ENCODE measurements around the gene C6orf132. TPM values are rescaled to one million over a fixed set of nuclear protein-coding genes. Genes with fewer than 3 reads are reported as not detected.

C6orf132 gene
- total and polyA plus RNA-seq, 2 of the 4 experiments (the other 2 are of a cell fraction) = 0.72 to 1.7 TPM

- no peak for TF ChIP-seq SMC3 (IDR thresholded peaks at IDR 0.05; ENCODE audit: low read depth, low read length)
These were observed 21.2 kb downstream of the C6orf132 start (continued) for GRCh38 chr6:42120895-42121865.

- ATAC-seq (ENCODE audit: low read depth) = peak; percentile 79
These were observed 24.0 kb downstream of the C6orf132 start for GRCh38 chr6:42118162-42119001.

More at GRCh38 chr6:42118162-42119001, 24.0 kb downstream of the C6orf132 start:
- Histone ChIP-seq H3K23ac (ENCODE audit: low read depth, low read length) (no peak overlapping the region), H3K14ac (replicated peaks; ENCODE audit: low read depth, low read length) (no peak overlapping the region), H2BK20ac (ENCODE audit: low read depth, low read length) (no peak overlapping the region), H3K18ac (ENCODE audit: low read depth, low read length) (peak overlapping the region; percentile 7; the same call in 1 of the 2 replicates), H4K91ac (ENCODE audit: insufficient read depth, low read depth, low read length) (no peak overlapping the region; the same call in 1 of the 2 replicates), H3K9ac (ENCODE audit: low read depth, low read length) (no peak overlapping the region), H2AK5ac (ENCODE audit: low read depth, low read length) (peak overlapping the region; percentile 54; the same call in 1 of the 2 replicates), H2BK120ac (ENCODE audit: low read depth, low read length) (no peak overlapping the region), H3K79me1 (ENCODE audit: low read depth in 1 of 2, low read length in 2 of 2) (peaks cover 0 to 10% of the 10 kb centered on the region in 2 experiments; a peak in 2 of 4 replicates), H2BK5ac (ENCODE audit: low read depth, low read length, poor library complexity, severe bottlenecking) (no peak overlapping the region), H3K27ac (ENCODE audit: insufficient read depth, low read length) (no peak overlapping the region), H3K4ac (ENCODE audit: low read depth, low read length) (no peak overlapping the region), H2AK9ac (replicated peaks; ENCODE audit: low read depth, low read length, poor library complexity) (peak overlapping the region; percentile 16), H4K5ac (ENCODE audit: low read depth, low read length) (peak overlapping the region; percentile 38; the same call in 1 of the 2 replicates), H3K9me3 (ENCODE audit: control insufficient read depth, insufficient read depth, low read length) (no peaks in the 10 kb centered on the region), H2AFZ (replicated peaks; ENCODE audit: low read length, poor library complexity) (peak overlapping the region; percentile 69), H4K8ac (ENCODE audit: low read depth in 2 of 2, low read length in 2 of 2) (peak overlapping the region in 1 of 2 experiments; percentile 22; a peak in 1 of 4 replicates), H2BK15ac (ENCODE audit: low read depth, low read length) (no peak overlapping the region; the same call in 2 of the 3 replicates), H3K4me2 (ENCODE audit: low read depth, low read length) (no peak overlapping the region), H3K56ac (ENCODE audit: extremely low read depth, insufficient read depth, low read length) (no peak overlapping the region), H3K36me3 (ENCODE audit: control insufficient read depth, insufficient read depth, low read length) (no peaks in the 10 kb centered on the region), H3K4me3 (ENCODE audit: insufficient read depth, low read depth, low read length) (no peak overlapping the region), H3K27me3 (ENCODE audit: control insufficient read depth, insufficient read depth, low read length) (no peaks in the 10 kb centered on the region), H3K9me1 (ENCODE audit: insufficient read depth, low read length) (peaks cover 12% of the 10 kb centered on the region), H3K4me1 (ENCODE audit: control insufficient read depth, insufficient read depth, low read length) (peaks cover 16% of the 10 kb centered on the region), H4K20me1 (ENCODE audit: insufficient read depth, low read length) (no peaks in the 10 kb centered on the region)
- WGBS, 2 experiments (ENCODE audit: extremely low coverage in 2 of 2, insufficient read length in 1 of 2) = 82% methylated on average over 6 of the region's 10 CpGs; no CpG with 5 or more reads in 1 of the 2 experiments
- BruUV-seq (replicated peaks) = no TSS peak
- CTCF ChIA-PET = no interaction called here
- TF ChIP-seq RAD21 (IDR thresholded peaks at IDR 0.05; ENCODE audit: low read length) (no peak), FOS (IDR thresholded peaks at IDR 0.05; ENCODE audit: low read depth, low read length) (no peak), BHLHE40 (IDR thresholded peaks at IDR 0.05; ENCODE audit: low read depth, low read length) (no peak), MAZ (IDR thresholded peaks at IDR 0.05; ENCODE audit: borderline replicate concordance, low read depth, low read length) (no peak), CHD1 (IDR thresholded peaks at IDR 0.05; ENCODE audit: low read depth, low read length) (no peak), USF2 (IDR thresholded peaks at IDR 0.05; ENCODE audit: low read depth, low read length) (no peak), NFE2L2 (IDR thresholded peaks at IDR 0.05; ENCODE audit: low read depth, low read length) (no peak), MXI1 (IDR thresholded peaks at IDR 0.05; ENCODE audit: borderline replicate concordance, low read depth, low read length) (no peak)
- POLR2A ChIA-PET (ENCODE audit: unreplicated experiment) = no interaction called here
- intact Hi-C loops (cut with micrococcal nuclease) (no loop called here), dilution Hi-C loops (cut with HindIII; ENCODE audit: low sequenced_read_pairs, unreplicated experiment) (no loop called here), in situ Hi-C loops (cut with MboI; ENCODE audit: low sequenced_read_pairs) (no loop called here)
- DNase-seq = no peak

All from IMR-90 (cell line).